SK-N-SH (cell line): ENCODE data around the gene GLTP. TPM values are rescaled to one million over a fixed set of nuclear protein-coding genes. Genes with fewer than 3 reads are reported as not detected.
"Not testable (repeated sequence)": the region's sequence is repeated elsewhere in the genome, so short reads cannot be mapped to it uniquely, and the experiment has no call there.

Source experiments
- CTCF ChIA-PET: fragments of 300-600, 350-600 bp; formaldehyde crosslinking; extraction: SDS; loops from one replicate; lab custom pipeline; 2021; lab: Yijun Ruan, JAX
- POLR2A ChIA-PET: fragments of 350-600 bp; sonication (Branson Sonifier 250); formaldehyde crosslinking; extraction: SDS; loops from one replicate; lab custom pipeline; 2020; ENCODE audit warnings: antibody characterized with exemption, inconsistent platforms; lab: Yijun Ruan, JAX
- DNase-seq: peaks from one replicate; pipeline ENCODE4 v3.0.0; 2012
- H2AFZ ChIP-seq: fragments of 200-600 bp; sonication (generic); 2 replicates; pipeline ENCODE4 v1.8.1; 2016; ENCODE audit warnings: antibody characterized with exemption, mild to moderate bottlenecking, low read depth
- H3F3A ChIP-seq: fragments of 200-600 bp; sonication (generic); replicated peaks from 2 replicates; pipeline ENCODE3; 2016; ENCODE audit warnings: antibody characterized with exemption, mild to moderate bottlenecking; ENCODE audit not compliant: insufficient read depth
- H3K27ac ChIP-seq, 2 experiments: fragments of 200-500 bp in 1 of 2; fragments of 200-600 bp in 1 of 2; sonication (Bioruptor generic) in 1 of 2; sonication (generic), shearing (Covaris generic) in 1 of 2; 2 replicates each; pipeline versions ENCODE4 v1.5.1 to v1.6.1; 2014 to 2016; ENCODE audit warnings: low read depth in 2 of 2, inconsistent platforms in 1 of 2, low read length in 1 of 2, mild to moderate bottlenecking in 1 of 2, mixed read lengths in 1 of 2
- H3K27me3 ChIP-seq: fragments of 200-600 bp; sonication (generic), shearing (Covaris generic); 2 replicates; pipeline ENCODE4 v1.6.1; 2016; ENCODE audit warnings: mixed run types; ENCODE audit not compliant: insufficient read depth
- H3K36me3 ChIP-seq, 2 experiments: fragments of 200-500 bp in 1 of 2; fragments of 200-600 bp in 1 of 2; sonication (Bioruptor generic) in 1 of 2; sonication (generic) in 1 of 2; replicated peaks in 1 of 2; 2 replicates each; pipeline versions ENCODE3 to v1.5.1; 2014 to 2016; ENCODE audit warnings: low read length in 1 of 2, mild to moderate bottlenecking in 1 of 2; ENCODE audit not compliant: insufficient read depth in 2 of 2, control insufficient read depth in 1 of 2
- H3K4me1 ChIP-seq, 2 experiments: fragments of 200-500 bp in 1 of 2; fragments of 200-600 bp in 1 of 2; sonication (Bioruptor generic) in 1 of 2; sonication (generic), shearing (Covaris generic) in 1 of 2; 2 replicates each; pipeline versions ENCODE4 v1.5.1 to v1.6.1; 2014 to 2016; ENCODE audit warnings: low read depth in 1 of 2, low read length in 1 of 2, mixed run types in 1 of 2; ENCODE audit not compliant: insufficient read depth in 2 of 2, control insufficient read depth in 1 of 2
- H3K4me2 ChIP-seq: fragments of 200-600 bp; sonication (generic), shearing (Covaris generic); 2 replicates; pipeline ENCODE4 v1.6.1; 2017; ENCODE audit warnings: mixed run types
- H3K4me3 ChIP-seq, 2 experiments: fragments of 200-500 bp in 1 of 2; fragments of 200-600 bp in 1 of 2; sonication (Bioruptor generic) in 1 of 2; sonication (generic), shearing (Covaris generic) in 1 of 2; 2 replicates each; pipeline versions ENCODE4 v1.5.1 to v1.8.1; 2014 to 2016; ENCODE audit warnings: low read depth in 2 of 2, inconsistent platforms in 1 of 2, low read length in 1 of 2, mild to moderate bottlenecking in 1 of 2, mixed read lengths in 1 of 2, moderate library complexity in 1 of 2
- H3K79me2 ChIP-seq: fragments of 200-600 bp; sonication (generic); 2 replicates; pipeline ENCODE4 v1.8.1; 2017; ENCODE audit warnings: mild to moderate bottlenecking; ENCODE audit not compliant: insufficient read depth
- H3K9ac ChIP-seq: fragments of 200-600 bp; sonication (generic); 2 replicates; pipeline ENCODE4 v1.6.1; 2017; ENCODE audit warnings: mixed run types
- H3K9me2 ChIP-seq: fragments of 200-600 bp; sonication (generic); 2 replicates; pipeline ENCODE4 v1.6.1; 2017; ENCODE audit warnings: mixed run types
- H3K9me3 ChIP-seq: fragments of 200-600 bp; sonication (generic); 2 replicates; pipeline ENCODE4 v1.6.1; 2017; ENCODE audit warnings: mixed run types, mild to moderate bottlenecking, moderate library complexity
- H4K20me1 ChIP-seq: fragments of 200-600 bp; sonication (generic); 2 replicates; pipeline ENCODE4 v1.6.1; 2017; ENCODE audit warnings: mild to moderate bottlenecking, mixed run types; ENCODE audit not compliant: insufficient read depth
- CHD2 ChIP-seq: fragments of 150-350 bp; IDR thresholded peaks from 2 replicates; pipeline ENCODE4 v1.6.1; 2018; ENCODE audit warnings: low read length; ENCODE audit not compliant: partially characterized antibody
- ELF1 ChIP-seq: IDR thresholded peaks from 2 replicates; pipeline ENCODE4 v1.4.0; 2012
- FOSL2 ChIP-seq: IDR thresholded peaks from 2 replicates; pipeline ENCODE4 v1.4.0; 2012; ENCODE audit warnings: low read depth, mild to moderate bottlenecking, moderate library complexity, borderline replicate concordance
- JUND ChIP-seq: IDR thresholded peaks from 2 replicates; pipeline ENCODE4 v1.4.0; 2012
- MEF2A ChIP-seq: IDR thresholded peaks from 2 replicates; pipeline ENCODE4 v1.4.0; 2012; ENCODE audit warnings: low read depth, borderline replicate concordance
- NFIC ChIP-seq: IDR thresholded peaks from 2 replicates; pipeline ENCODE4 v1.4.0; 2012; ENCODE audit warnings: borderline replicate concordance
- NRF1 ChIP-seq: IDR thresholded peaks from 2 replicates; pipeline ENCODE4 v1.6.1; 2012; ENCODE audit warnings: low read depth, mild to moderate bottlenecking, low read length
- POLR2AphosphoS5 ChIP-seq: IDR thresholded peaks from 2 replicates; pipeline ENCODE4 v1.6.1; 2012; ENCODE audit warnings: low read depth, low read length
- RCOR1 ChIP-seq: fragments of 150-350 bp; IDR thresholded peaks from 2 replicates; pipeline ENCODE4 v1.6.1; 2017; ENCODE audit warnings: antibody characterized with exemption, low read length
- RFX5 ChIP-seq: IDR thresholded peaks from 2 replicates; pipeline ENCODE4 v1.6.1; 2012; ENCODE audit warnings: mild to moderate bottlenecking, improper control_type of control experiment, low read length
- SIN3A ChIP-seq: IDR thresholded peaks from 2 replicates; pipeline ENCODE4 v1.6.1; 2012; ENCODE audit warnings: low read depth, mild to moderate bottlenecking, low read length, moderate library complexity, borderline replicate concordance
- TAF1 ChIP-seq: IDR thresholded peaks from 2 replicates; pipeline ENCODE4 v1.6.1; 2012; ENCODE audit warnings: low read depth, mild to moderate bottlenecking, low read length, moderate library complexity, borderline replicate concordance
- TCF12 ChIP-seq: IDR thresholded peaks from 2 replicates; pipeline ENCODE4 v1.4.0; 2012
- USF1 ChIP-seq: IDR thresholded peaks from 2 replicates; pipeline ENCODE4 v1.4.0; 2012; ENCODE audit warnings: low read depth, borderline replicate concordance
- WGBS: methylation state at CpG from one replicate; pipeline ENCODE4 v1.1.6; 2017; ENCODE audit warnings: low lambda C conversion rate; 5-methylcytosine and 5-hydroxymethylcytosine counted together
- polyA plus RNA-seq, 3 experiments: library from polyadenylated mRNA; depleted of rRNA; stranded (reverse); fragments of >200 nt; gene quantifications; 2 replicates each; pipeline ENCODE4 v1.2.3, GENCODE V29; 2012
- TF ChIP-seq, protein P1 (sequence below): IDR thresholded peaks from 2 replicates; pipeline ENCODE4 v1.4.0; 2012; ENCODE audit warnings: low read depth, borderline replicate concordance
- TF ChIP-seq, protein P2 (sequence below): fragments of 150-350 bp; IDR thresholded peaks from 2 replicates; pipeline ENCODE4 v1.6.1; 2017; ENCODE audit warnings: antibody characterized with exemption, low read length, low read depth, borderline replicate concordance

The GLTP gene
- polyA plus RNA-seq, 1 of the 3 experiments (the other 2 are of a cell fraction), result 23.0 TPM

DNA sequence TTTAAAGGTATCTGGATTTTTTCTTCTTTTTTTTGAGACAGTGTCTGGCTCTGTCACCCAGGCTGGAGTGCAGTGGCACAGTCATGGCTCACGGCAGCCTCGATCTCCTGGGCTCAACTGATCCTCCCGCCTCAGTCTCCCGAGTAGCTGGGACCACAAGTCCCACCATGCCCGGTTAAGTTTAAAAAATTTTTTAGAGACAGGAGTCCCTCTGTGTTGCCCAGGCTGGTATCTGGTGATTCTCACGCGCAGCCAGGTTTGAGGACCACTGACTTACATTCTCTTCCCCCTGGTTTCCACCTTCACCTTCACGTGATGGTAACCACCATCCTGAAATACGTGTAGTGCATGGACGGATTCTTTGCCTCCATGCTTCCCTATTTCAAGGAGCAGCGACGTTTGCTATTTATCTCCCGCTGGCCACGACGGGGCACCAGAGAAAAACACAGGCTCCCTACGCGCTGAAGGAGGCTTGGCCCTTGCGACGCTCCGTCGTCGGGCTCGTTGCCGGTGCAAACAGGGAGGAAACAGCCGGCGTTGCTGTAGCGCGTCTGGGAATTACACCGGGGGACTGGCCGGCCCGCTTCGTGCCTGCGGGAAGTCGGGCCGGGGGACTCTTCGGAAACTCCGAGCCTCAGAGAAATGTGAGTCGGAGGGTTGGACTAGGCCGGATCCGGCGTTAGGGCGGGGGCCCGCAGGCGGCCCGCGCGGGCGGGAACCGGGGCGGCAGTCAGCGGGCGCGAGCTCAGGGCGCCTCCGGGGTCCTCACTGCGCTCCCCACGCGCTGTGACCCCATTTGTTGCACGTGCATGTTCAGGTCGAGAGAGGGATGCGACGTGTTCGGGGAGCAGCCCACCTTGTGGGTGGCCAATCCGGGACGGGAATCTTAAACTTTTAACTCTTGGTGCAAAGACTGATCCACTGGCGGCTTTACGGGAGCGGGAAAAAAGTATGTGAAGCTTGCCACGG, 19.7 kb upstream of the GLTP start, which contains the start of gene TCHP (continued):
- TF ChIP-seq TAF1, result peak; percentile 59
- peak; percentile 78 for TF ChIP-seq CHD2
- peak; percentile 18; the same call in 1 of the 2 replicates for TF ChIP-seq USF1
- TF ChIP-seq NRF1, result no peak
- TF ChIP-seq, protein P1, sequence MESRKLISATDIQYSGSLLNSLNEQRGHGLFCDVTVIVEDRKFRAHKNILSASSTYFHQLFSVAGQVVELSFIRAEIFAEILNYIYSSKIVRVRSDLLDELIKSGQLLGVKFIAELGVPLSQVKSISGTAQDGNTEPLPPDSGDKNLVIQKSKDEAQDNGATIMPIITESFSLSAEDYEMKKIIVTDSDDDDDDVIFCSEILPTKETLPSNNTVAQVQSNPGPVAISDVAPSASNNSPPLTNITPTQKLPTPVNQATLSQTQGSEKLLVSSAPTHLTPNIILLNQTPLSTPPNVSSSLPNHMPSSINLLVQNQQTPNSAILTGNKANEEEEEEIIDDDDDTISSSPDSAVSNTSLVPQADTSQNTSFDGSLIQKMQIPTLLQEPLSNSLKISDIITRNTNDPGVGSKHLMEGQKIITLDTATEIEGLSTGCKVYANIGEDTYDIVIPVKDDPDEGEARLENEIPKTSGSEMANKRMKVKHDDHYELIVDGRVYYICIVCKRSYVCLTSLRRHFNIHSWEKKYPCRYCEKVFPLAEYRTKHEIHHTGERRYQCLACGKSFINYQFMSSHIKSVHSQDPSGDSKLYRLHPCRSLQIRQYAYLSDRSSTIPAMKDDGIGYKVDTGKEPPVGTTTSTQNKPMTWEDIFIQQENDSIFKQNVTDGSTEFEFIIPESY, result no peak
- TF ChIP-seq, protein P2, sequence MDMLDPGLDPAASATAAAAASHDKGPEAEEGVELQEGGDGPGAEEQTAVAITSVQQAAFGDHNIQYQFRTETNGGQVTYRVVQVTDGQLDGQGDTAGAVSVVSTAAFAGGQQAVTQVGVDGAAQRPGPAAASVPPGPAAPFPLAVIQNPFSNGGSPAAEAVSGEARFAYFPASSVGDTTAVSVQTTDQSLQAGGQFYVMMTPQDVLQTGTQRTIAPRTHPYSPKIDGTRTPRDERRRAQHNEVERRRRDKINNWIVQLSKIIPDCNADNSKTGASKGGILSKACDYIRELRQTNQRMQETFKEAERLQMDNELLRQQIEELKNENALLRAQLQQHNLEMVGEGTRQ, result no peak
- TF ChIP-seq MEF2A, result no peak
- no peak; the same call in 1 of the 2 replicates for TF ChIP-seq TCF12
- TF ChIP-seq ELF1, result peak; percentile 76
- TF ChIP-seq, all 33 proteins: peak for 14

DNA sequence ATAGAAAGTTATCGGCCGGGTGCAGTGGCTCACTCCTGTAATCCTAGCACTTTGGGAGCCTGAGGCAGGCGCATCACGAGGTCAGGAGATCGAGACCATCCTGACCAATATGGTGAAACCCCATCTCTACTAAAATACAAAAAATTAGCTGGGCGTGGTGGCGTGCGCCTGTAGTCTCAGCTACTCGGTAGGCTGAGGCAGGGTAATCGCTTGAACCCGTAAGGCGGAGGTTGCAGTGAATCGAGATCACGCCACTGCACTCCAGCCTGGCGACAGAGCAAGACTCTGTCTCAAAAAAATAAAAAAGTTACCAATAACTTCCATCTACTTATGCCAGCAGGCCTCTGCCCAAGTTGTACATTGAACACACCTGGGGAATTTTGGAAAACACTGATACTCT, 19.0 kb upstream of the GLTP start:
- H3K27me3 ChIP-seq, DNase-seq, H4K20me1 ChIP-seq, H3K4me1 ChIP-seq, H3K9me3 ChIP-seq, H3K9me2 ChIP-seq, POLR2A ChIA-PET, H3F3A ChIP-seq: not testable (repeated sequence)
- Histone ChIP-seq H2AFZ (peak overlapping the region; percentile 95), H3K4me2 (peak overlapping the region; percentile 82), H3K79me2 (peaks cover 34% of the 10 kb centered on the region), H3K9ac (peak overlapping the region; percentile 89; the same call in 1 of the 2 replicates), H3K4me3 (peak overlapping the region; percentile 74 to 83; a peak in 3 of 4 replicates), H3K36me3 (peaks cover 12 to 14% of the 10 kb centered on the region in 2 experiments), H3K27ac (peak overlapping the region in 1 of 2 experiments; percentile 72; a peak in 2 of 4 replicates)
- CTCF ChIA-PET, result interaction anchor here (1.4 kb wide), 1 partner anchor 18 kb away, joined by 4 read pairs; the partner anchor contains the start of gene GLTP
- WGBS, result 95% methylated on average over 15 of the region's 15 CpGs

GRCh38 chr12:109897029-109897428, 16.7 kb upstream of the GLTP start:
- Histone ChIP-seq H3K9me3 (no peaks in the 10 kb centered on the region), H3K79me2 (peaks cover 29% of the 10 kb centered on the region), H3K36me3 (no peaks in the 10 kb centered on the region), H3K4me1 (peaks cover 0 to 9% of the 10 kb centered on the region in 2 experiments; a peak in 1 of 4 replicates), H2AFZ (no peak overlapping the region), H3K4me3 (no peak overlapping the region), H3K27ac (no peak overlapping the region), H3K9ac (no peak overlapping the region), H4K20me1 (no peaks in the 10 kb centered on the region), H3K9me2 (no peaks in the 10 kb centered on the region), H3F3A (no peaks in the 10 kb centered on the region), H3K27me3 (no peaks in the 10 kb centered on the region), H3K4me2 (no peak overlapping the region)
- POLR2A ChIA-PET, result no interaction called here
- TF ChIP-seq POLR2AphosphoS5 (no peak), FOSL2 (no peak), NFIC (no peak), RCOR1 (no peak), MEF2A (no peak), JUND (no peak), SIN3A (no peak), RFX5 (no peak)
- WGBS, result 89% methylated on average over 5 of the region's 6 CpGs
- CTCF ChIA-PET, result interaction anchor here (1.3 to 2.1 kb wide), 2 partner anchors 43 to 51 kb away, joined by 3 to 6 read pairs; no protein-coding TSS in a partner anchor
- no peak for DNase-seq
